C4-2B (cell line): ENCODE data around the gene DNAJC13.

Experiments
- CTCF ChIP-seq: fragments of 450-650 bp; conservative IDR thresholded peaks from 2 replicates; pipeline ENCODE4 v1.5.1; 2017; ENCODE audit warnings: mild to moderate bottlenecking
- ZFX ChIP-seq: fragments of 450-650 bp; IDR thresholded peaks from 2 replicates; pipeline ENCODE4 v1.6.1; 2017

- TF ChIP-seq CTCF (no peak), ZFX (no peak)
These were observed 146.8 kb downstream of the DNAJC13 start for GRCh38 chr3:132564070-132564465.
